HG02973 (cell line): Measurements from ENCODE around the gene PAQR4.

ENCODE experiments used
- ATAC-seq: cut with Tn5 transposase; IDR thresholded peaks from one replicate; pipeline ENCODE4 v1.9.1; 2021; ENCODE audit warnings: moderate library complexity; ENCODE audit not compliant: unreplicated experiment

PAQR4 gene

DNA sequence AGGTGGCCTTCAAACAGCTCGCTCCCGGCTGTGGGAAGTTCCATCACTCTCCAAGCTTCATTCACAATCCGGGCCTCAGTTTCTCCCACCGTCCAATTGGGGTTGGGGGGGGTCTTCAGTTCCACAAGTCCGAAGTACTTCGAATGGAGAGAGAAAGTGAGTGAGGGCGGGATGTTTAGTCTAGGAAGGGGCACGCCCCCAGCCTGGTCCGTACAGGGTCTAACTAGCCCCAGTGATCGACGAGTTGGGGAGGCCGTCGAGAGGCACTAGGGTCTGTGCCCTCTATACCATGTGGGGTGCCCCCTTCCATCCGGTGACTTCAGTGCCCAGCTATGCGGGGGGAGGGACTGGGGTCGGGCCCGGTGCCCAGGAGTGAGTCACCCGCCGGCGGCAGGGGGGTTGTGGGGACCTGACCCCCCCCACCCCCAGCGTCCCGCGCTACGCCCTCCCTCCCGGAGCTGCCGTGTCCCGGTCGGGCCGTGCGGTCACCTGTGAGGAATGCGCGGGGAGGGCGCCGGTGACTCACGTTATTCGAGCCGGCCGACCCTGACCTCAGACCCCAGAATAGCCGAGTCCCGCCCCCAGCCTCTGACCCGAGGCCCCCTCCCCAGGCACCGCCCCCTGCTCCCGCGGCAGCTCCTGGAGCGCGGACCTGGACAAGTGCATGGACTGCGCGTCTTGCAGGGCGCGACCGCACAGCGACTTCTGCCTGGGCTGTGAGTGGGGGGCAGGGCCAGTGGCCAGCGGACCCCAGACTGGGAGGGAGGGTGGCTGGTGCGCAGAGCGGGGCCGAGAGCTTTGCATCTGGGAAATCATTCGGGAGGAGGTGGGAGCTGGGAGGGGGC, 51.7 kb downstream of the PAQR4 start:
- no peak for ATAC-seq

GRCh38 chr16:3021449-3022207, 52.5 kb downstream of the PAQR4 start:
- ATAC-seq, result no peak

- no peak for ATAC-seq
Observed at GRCh38 chr16:3022208-3022683, 53.1 kb downstream of the PAQR4 start.

DNA sequence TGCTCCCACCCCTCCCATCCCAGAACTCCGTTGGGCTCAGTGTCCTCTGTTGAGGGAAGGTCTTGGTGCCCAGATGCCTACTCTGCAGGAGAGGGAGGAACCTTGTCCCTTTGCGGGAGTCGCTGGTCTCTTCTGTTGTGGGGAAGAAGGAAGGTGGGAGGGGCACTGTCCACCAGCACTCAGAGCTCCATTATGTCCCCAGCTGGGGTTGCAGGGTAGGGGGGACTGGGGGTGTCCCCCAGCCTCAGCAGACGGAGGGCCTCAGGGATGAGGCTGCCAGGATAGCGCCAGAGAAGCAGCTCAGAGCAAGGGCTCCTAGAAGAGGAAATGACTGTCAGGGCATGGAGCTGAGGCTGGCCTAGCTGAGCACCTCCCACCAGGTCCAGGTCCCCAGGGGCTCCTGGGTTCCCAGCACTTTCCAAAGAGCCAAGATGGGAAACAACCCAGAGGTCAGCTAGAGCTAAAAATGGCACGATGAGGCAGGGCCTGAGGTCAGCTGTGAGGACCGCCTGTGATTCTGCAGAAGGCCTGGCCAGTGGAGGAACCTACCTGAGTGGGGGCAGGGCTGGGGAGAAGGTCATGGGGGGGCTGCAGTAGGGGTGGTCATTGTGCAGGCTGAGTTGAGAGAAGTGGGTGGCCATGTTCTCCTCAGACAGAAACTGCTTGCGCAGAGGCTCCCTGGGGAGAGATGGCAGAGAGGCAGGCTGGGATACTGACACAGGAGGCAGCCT, 53.7 kb downstream of the PAQR4 start:
- ATAC-seq, result no peak
